Mammary epithelial cell (primary cell): ENCODE measurements around the gene OPRM1.

Experiments used
- EZH2 ChIP-seq: IDR thresholded peaks from 2 replicates; pipeline ENCODE4 v1.6.1; 2012; ENCODE audit warnings: low read length, inconsistent platforms, borderline replicate concordance
- TF ChIP-seq, protein P1 (sequence below), 2 donors: IDR thresholded peaks in 1 of 2; conservative IDR thresholded peaks in 1 of 2; 2 replicates each; pipeline ENCODE4 v1.5.1; 2011 to 2012; ENCODE audit warnings: inconsistent platforms in 2 of 2, low read length in 2 of 2, mild to moderate bottlenecking in 2 of 2, control low read depth in 1 of 2, low read depth in 1 of 2; ENCODE audit not compliant: insufficient read depth in 1 of 2; ENCODE audit errors: extremely low read depth in 1 of 2

GRCh38 chr6:154284313-154284853, 245.3 kb downstream of the OPRM1 start:
- TF ChIP-seq EZH2: no peak
- TF ChIP-seq, protein P1, sequence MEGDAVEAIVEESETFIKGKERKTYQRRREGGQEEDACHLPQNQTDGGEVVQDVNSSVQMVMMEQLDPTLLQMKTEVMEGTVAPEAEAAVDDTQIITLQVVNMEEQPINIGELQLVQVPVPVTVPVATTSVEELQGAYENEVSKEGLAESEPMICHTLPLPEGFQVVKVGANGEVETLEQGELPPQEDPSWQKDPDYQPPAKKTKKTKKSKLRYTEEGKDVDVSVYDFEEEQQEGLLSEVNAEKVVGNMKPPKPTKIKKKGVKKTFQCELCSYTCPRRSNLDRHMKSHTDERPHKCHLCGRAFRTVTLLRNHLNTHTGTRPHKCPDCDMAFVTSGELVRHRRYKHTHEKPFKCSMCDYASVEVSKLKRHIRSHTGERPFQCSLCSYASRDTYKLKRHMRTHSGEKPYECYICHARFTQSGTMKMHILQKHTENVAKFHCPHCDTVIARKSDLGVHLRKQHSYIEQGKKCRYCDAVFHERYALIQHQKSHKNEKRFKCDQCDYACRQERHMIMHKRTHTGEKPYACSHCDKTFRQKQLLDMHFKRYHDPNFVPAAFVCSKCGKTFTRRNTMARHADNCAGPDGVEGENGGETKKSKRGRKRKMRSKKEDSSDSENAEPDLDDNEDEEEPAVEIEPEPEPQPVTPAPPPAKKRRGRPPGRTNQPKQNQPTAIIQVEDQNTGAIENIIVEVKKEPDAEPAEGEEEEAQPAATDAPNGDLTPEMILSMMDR (conservative IDR thresholded peaks at IDR 0.05 in 1 of 2, IDR thresholded peaks at IDR 0.05 in 1 of 2; ENCODE audit: extremely low read depth in 1 of 2, insufficient read depth in 1 of 2, low read depth in 1 of 2, low read length in 2 of 2): no peak
